Trophoblast cell (in vitro differentiated cells and primary cell): ENCODE results near the gene PNMT.
"Not testable (repeated sequence)": the region's sequence is repeated elsewhere in the genome, so short reads cannot be mapped to it uniquely, and the experiment has no call there.

ENCODE experiments used
- DNase-seq, 2 donors: peaks; one replicate each; pipeline ENCODE4 v3.0.0-alpha.2; 2016
- H2AFZ ChIP-seq: 2 replicates; pipeline ENCODE4 v1.6.1; 2013; ENCODE audit warnings: low read length, moderate library complexity, mild to moderate bottlenecking; ENCODE audit not compliant: insufficient read depth, poor library complexity
- H2AK5ac ChIP-seq: 2 replicates; pipeline ENCODE4 v1.6.1; 2013; ENCODE audit warnings: mild to moderate bottlenecking, low read length
- H2BK120ac ChIP-seq: 2 replicates; pipeline ENCODE4 v1.6.1; 2013; ENCODE audit warnings: low read length, mild to moderate bottlenecking, moderate library complexity; ENCODE audit not compliant: insufficient read depth, poor library complexity
- H2BK12ac ChIP-seq: 2 replicates; pipeline ENCODE4 v1.6.1; 2013; ENCODE audit warnings: mild to moderate bottlenecking, low read length, moderate library complexity
- H2BK5ac ChIP-seq: 2 replicates; pipeline ENCODE4 v1.6.1; 2013; ENCODE audit warnings: low read length, low read depth, moderate library complexity, mild to moderate bottlenecking; ENCODE audit not compliant: poor library complexity
- H3K14ac ChIP-seq: 2 replicates; pipeline ENCODE4 v1.6.1; 2013; ENCODE audit warnings: mild to moderate bottlenecking, low read length
- H3K18ac ChIP-seq: 2 replicates; pipeline ENCODE4 v1.6.1; 2013; ENCODE audit warnings: mild to moderate bottlenecking, low read length
- H3K23ac ChIP-seq: 2 replicates; pipeline ENCODE4 v1.6.1; 2013; ENCODE audit warnings: low read length
- H3K27ac ChIP-seq: 2 replicates; pipeline ENCODE4 v1.5.1; 2013; ENCODE audit warnings: low read depth, mild to moderate bottlenecking, inconsistent platforms, low read length, moderate library complexity
- H3K27me3 ChIP-seq: 2 replicates; pipeline ENCODE4 v1.6.1; 2013; ENCODE audit warnings: inconsistent platforms, mild to moderate bottlenecking, low read length, moderate library complexity; ENCODE audit not compliant: insufficient read depth
- H3K36me3 ChIP-seq, 2 experiments: 1 replicate in 1 of 2; 2 replicates in 1 of 2; pipeline ENCODE4 v1.6.1; 2013; ENCODE audit warnings: low read length in 2 of 2, mild to moderate bottlenecking in 2 of 2, moderate library complexity in 1 of 2; ENCODE audit not compliant: insufficient read depth in 2 of 2, control insufficient read depth in 1 of 2
- H3K4ac ChIP-seq: 2 replicates; pipeline ENCODE4 v1.6.1; 2013; ENCODE audit warnings: low read depth, mild to moderate bottlenecking, low read length, moderate library complexity
- H3K4me1 ChIP-seq, 2 experiments: 1 replicate in 1 of 2; 2 replicates in 1 of 2; pipeline ENCODE4 v1.6.1; 2013; ENCODE audit warnings: low read length in 2 of 2, mild to moderate bottlenecking in 2 of 2, moderate library complexity in 1 of 2; ENCODE audit not compliant: insufficient read depth in 2 of 2, control insufficient read depth in 1 of 2
- H3K4me2 ChIP-seq: 2 replicates; pipeline ENCODE4 v1.6.1; 2013; ENCODE audit warnings: inconsistent platforms, mild to moderate bottlenecking, low read length, moderate library complexity
- H3K4me3 ChIP-seq: 2 replicates; pipeline ENCODE4 v1.5.1; 2013; ENCODE audit warnings: mild to moderate bottlenecking, low read depth, low read length, inconsistent platforms
- H3K79me1 ChIP-seq: one replicate; pipeline ENCODE4 v1.6.1; 2013; ENCODE audit warnings: low read length
- H3K79me2 ChIP-seq: 2 replicates; pipeline ENCODE4 v1.6.1; 2013; ENCODE audit warnings: low read length, mild to moderate bottlenecking; ENCODE audit not compliant: control insufficient read depth, insufficient read depth, poor library complexity
- H3K9ac ChIP-seq: 2 replicates; pipeline ENCODE4 v1.6.1; 2013; ENCODE audit warnings: mild to moderate bottlenecking, low read length
- H3K9me3 ChIP-seq: 2 replicates; pipeline ENCODE4 v1.6.1; 2013; ENCODE audit warnings: low read depth, mild to moderate bottlenecking, control low read depth, inconsistent platforms, low read length; ENCODE audit not compliant: insufficient read depth
- H4K12ac ChIP-seq: 2 replicates; pipeline ENCODE4 v1.6.1; 2013; ENCODE audit warnings: low read depth, mild to moderate bottlenecking, low read length, moderate library complexity
- H4K8ac ChIP-seq: 2 replicates; pipeline ENCODE4 v1.6.1; 2013; ENCODE audit warnings: low read depth, mild to moderate bottlenecking, low read length, moderate library complexity
- H4K91ac ChIP-seq: one replicate; pipeline ENCODE4 v1.6.1; 2013; ENCODE audit warnings: low read depth, mild to moderate bottlenecking, low read length, moderate library complexity
- WGBS: extraction: QIAGEN DNeasy Blood & Tissue Kit; methylation state at CpG from one replicate; pipeline ENCODE4 v1.1.7; 2013; ENCODE audit warnings: missing lambda C conversion rate; ENCODE audit not compliant: insufficient read length, insufficient coverage; ENCODE audit errors: extremely low coverage; 5-methylcytosine and 5-hydroxymethylcytosine counted together

The PNMT gene

DNA sequence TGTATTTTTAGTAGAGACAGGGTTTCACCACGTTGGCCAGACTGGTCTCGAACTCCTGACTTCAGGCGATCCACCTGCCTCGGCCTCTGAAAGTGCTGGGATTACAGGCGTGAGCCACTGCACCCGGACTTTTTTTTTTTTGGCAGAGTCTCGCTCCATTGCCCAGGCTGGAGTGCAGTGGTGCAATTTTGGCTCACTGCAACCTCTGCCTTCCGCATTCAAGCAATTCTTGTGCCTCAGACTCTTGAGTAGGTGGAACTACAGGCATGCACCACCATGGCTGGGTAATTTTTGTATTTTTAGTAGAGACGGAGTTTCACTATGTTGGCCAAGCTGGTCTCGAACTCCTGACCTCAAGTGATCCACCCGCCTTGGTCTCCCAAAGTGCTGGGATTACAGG, 42.8 kb downstream of the PNMT start:
- H2BK120ac ChIP-seq, H3K4me1 ChIP-seq, H2BK5ac ChIP-seq, H3K27ac ChIP-seq, H3K4ac ChIP-seq, H4K8ac ChIP-seq, H3K27me3 ChIP-seq, H3K9ac ChIP-seq, H4K12ac ChIP-seq, H3K18ac ChIP-seq, H3K4me3 ChIP-seq, H3K9me3 ChIP-seq, H2AK5ac ChIP-seq, H3K79me1 ChIP-seq, H3K4me2 ChIP-seq, H4K91ac ChIP-seq, H2AFZ ChIP-seq, H2BK12ac ChIP-seq, H3K23ac ChIP-seq, H3K79me2 ChIP-seq, H3K14ac ChIP-seq: not testable (repeated sequence)
- H3K36me3 ChIP-seq: peaks cover 61 to 62% of the 10 kb centered on the region in 2 experiments
- peak in 1 of 2 donors; percentile 65 for DNase-seq
- no CpG with 5 or more reads among the region's 11 CpGs for WGBS

DNA sequence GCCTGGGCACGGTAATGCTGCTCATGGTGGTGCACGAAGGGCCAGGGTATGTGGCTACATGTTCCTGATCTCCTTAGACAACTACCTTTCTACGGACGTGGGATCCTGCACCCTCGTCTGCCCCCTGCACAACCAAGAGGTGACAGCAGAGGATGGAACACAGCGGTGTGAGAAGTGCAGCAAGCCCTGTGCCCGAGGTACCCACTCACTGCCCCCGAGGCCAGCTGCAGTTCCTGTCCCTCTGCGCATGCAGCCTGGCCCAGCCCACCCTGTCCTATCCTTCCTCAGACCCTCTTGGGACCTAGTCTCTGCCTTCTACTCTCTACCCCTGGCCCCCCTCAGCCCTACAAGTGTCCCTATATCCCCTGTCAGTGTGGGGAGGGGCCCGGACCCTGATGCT, 43.6 kb downstream of the PNMT start:
- Histone ChIP-seq H3K27me3 (no peaks in the 10 kb centered on the region), H3K4me3 (no peak overlapping the region), H3K36me3 (peaks cover 68 to 69% of the 10 kb centered on the region in 2 experiments), H4K91ac (no peak overlapping the region), H3K23ac (no peak overlapping the region), H3K9ac (no peak overlapping the region), H2AK5ac (no peak overlapping the region), H2BK5ac (no peak overlapping the region), H3K79me1 (no peaks in the 10 kb centered on the region), H3K4ac (no peak overlapping the region), H4K8ac (no peak overlapping the region), H4K12ac (no peak overlapping the region), H2BK12ac (no peak overlapping the region), H3K9me3 (peaks cover 2% of the 10 kb centered on the region), H3K18ac (no peak overlapping the region), H2BK120ac (no peak overlapping the region), H3K4me2 (no peak overlapping the region), H3K79me2 (no peaks in the 10 kb centered on the region), H3K4me1 (no peaks in the 10 kb centered on the region), H3K14ac (no peak overlapping the region), H2AFZ (no peak overlapping the region), H3K27ac (no peak overlapping the region)
- no peak for DNase-seq
- no CpG with 5 or more reads among the region's 10 CpGs for WGBS

- H3K4ac ChIP-seq: no peak overlapping the region
- H3K4me3 ChIP-seq: no peak overlapping the region
- no peaks in the 10 kb centered on the region for H3K4me1 ChIP-seq
- peaks cover 2% of the 10 kb centered on the region for H3K9me3 ChIP-seq
- H3K79me2 ChIP-seq: no peaks in the 10 kb centered on the region
- H4K91ac ChIP-seq: no peak overlapping the region
- no peak overlapping the region for H2BK12ac ChIP-seq
- H3K36me3 ChIP-seq: peaks cover 55 to 58% of the 10 kb centered on the region in 2 experiments
- H3K23ac ChIP-seq: no peak overlapping the region
- no peak overlapping the region for H3K4me2 ChIP-seq
- H3K79me1 ChIP-seq: no peaks in the 10 kb centered on the region
- no peak overlapping the region for H2BK120ac ChIP-seq
- H3K27me3 ChIP-seq: no peaks in the 10 kb centered on the region
- no CpG with 5 or more reads among the region's 4 CpGs for WGBS
- H4K8ac ChIP-seq: no peak overlapping the region
- no peak for DNase-seq
- no peak overlapping the region for H2AFZ ChIP-seq
- no peak overlapping the region for H2AK5ac ChIP-seq
- no peak overlapping the region for H3K18ac ChIP-seq
- H3K14ac ChIP-seq: no peak overlapping the region
- H3K9ac ChIP-seq: no peak overlapping the region
- no peak overlapping the region for H2BK5ac ChIP-seq
- H4K12ac ChIP-seq: no peak overlapping the region
- H3K27ac ChIP-seq: no peak overlapping the region
Measured at GRCh38 chr17:39714234-39714633, 46.0 kb downstream of the PNMT start.

DNA sequence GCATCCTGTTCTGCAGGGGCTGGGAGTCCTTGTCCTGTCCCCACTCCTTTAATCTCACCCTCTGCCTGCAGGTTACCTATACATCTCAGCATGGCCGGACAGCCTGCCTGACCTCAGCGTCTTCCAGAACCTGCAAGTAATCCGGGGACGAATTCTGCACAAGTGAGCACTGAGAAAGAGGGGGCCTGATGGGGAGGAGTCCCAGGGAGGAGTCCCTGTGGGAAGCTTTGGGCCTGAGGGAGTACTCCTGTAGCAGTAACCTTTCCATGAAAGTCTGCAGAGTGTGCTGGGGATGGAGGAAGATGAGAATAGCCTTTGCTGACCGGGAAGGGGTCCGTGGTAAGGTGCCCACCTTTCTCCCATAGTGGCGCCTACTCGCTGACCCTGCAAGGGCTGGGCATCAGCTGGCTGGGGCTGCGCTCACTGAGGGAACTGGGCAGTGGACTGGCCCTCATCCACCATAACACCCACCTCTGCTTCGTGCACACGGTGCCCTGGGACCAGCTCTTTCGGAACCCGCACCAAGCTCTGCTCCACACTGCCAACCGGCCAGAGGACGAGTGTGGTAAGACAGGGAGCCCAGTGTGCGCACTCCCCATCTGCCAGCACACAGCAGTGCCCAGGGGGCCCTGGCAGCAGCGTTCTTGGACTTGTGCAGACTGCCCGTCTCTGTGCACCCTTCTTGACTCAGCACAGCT, 47.3 kb downstream of the PNMT start:
- Histone ChIP-seq H3K4me1 (no peaks in the 10 kb centered on the region), H3K79me2 (no peaks in the 10 kb centered on the region), H3K79me1 (no peaks in the 10 kb centered on the region), H3K18ac (no peak overlapping the region), H3K4me2 (no peak overlapping the region), H2AK5ac (no peak overlapping the region), H3K23ac (no peak overlapping the region), H3K27me3 (no peaks in the 10 kb centered on the region), H3K9me3 (peaks cover 2% of the 10 kb centered on the region), H3K4me3 (peak overlapping the region; percentile 4), H2BK120ac (no peak overlapping the region), H3K4ac (no peak overlapping the region), H2BK5ac (no peak overlapping the region), H4K91ac (no peak overlapping the region), H3K14ac (no peak overlapping the region), H3K27ac (no peak overlapping the region), H4K12ac (no peak overlapping the region), H3K36me3 (peaks cover 51 to 53% of the 10 kb centered on the region in 2 experiments), H3K9ac (no peak overlapping the region), H2BK12ac (no peak overlapping the region), H2AFZ (no peak overlapping the region), H4K8ac (no peak overlapping the region)
- no CpG with 5 or more reads among the region's 18 CpGs for WGBS
- no peak for DNase-seq
